Liver (tissue), 3 donors: ENCODE data around the gene ELAC1.

Experiments used
- FOXA2 ChIP-seq: IDR thresholded peaks from 2 replicates; pipeline ENCODE4 v1.6.1; 2016; ENCODE audit warnings: antibody characterized with exemption
- GABPA ChIP-seq, 2 donors: IDR thresholded peaks in 1 of 2; conservative IDR thresholded peaks in 1 of 2; 2 replicates each; pipeline ENCODE4 v1.6.1; 2016; ENCODE audit warnings: antibody characterized with exemption in 2 of 2, mild to moderate bottlenecking in 1 of 2, moderate library complexity in 1 of 2
- HNF4A ChIP-seq, 2 donors: conservative IDR thresholded peaks; 2 replicates each; pipeline ENCODE4 v1.6.1; 2016; ENCODE audit warnings: antibody characterized with exemption in 2 of 2, mild to moderate bottlenecking in 2 of 2
- HNF4G ChIP-seq: IDR thresholded peaks from 2 replicates; pipeline ENCODE4 v1.6.1; 2016; ENCODE audit warnings: antibody characterized with exemption
- JUND ChIP-seq, 2 donors: IDR thresholded peaks; 2 replicates each; pipeline ENCODE4 v1.6.1; 2016; ENCODE audit warnings: antibody characterized with exemption in 2 of 2
- MAX ChIP-seq: IDR thresholded peaks from 2 replicates; pipeline ENCODE4 v1.6.1; 2016; ENCODE audit warnings: antibody characterized with exemption
- RAD21 ChIP-seq, 2 donors: IDR thresholded peaks; 2 replicates each; pipeline ENCODE4 v1.6.1; 2016; ENCODE audit warnings: antibody characterized with exemption in 2 of 2, mild to moderate bottlenecking in 2 of 2
- SP1 ChIP-seq: IDR thresholded peaks from 2 replicates; pipeline ENCODE4 v1.6.1; 2018; ENCODE audit warnings: antibody characterized with exemption, mild to moderate bottlenecking
- TAF1 ChIP-seq: conservative IDR thresholded peaks from 2 replicates; pipeline ENCODE4 v1.6.1; 2016; ENCODE audit warnings: antibody characterized with exemption, mild to moderate bottlenecking
- YY1 ChIP-seq: IDR thresholded peaks from 2 replicates; pipeline ENCODE4 v1.6.1; 2016; ENCODE audit warnings: antibody characterized with exemption, mild to moderate bottlenecking
- TF ChIP-seq, protein P1 (sequence below): fragments of 150-350 bp; IDR thresholded peaks from 2 replicates; pipeline ENCODE4 v1.5.1; 2017; ENCODE audit warnings: improper control_type of control experiment, low read depth, low read length; ENCODE audit not compliant: missing input control
- TF ChIP-seq, protein P2 (sequence below): IDR thresholded peaks from 2 replicates; pipeline ENCODE4 v1.6.1; 2016; ENCODE audit warnings: antibody characterized with exemption, mild to moderate bottlenecking
- TF ChIP-seq, protein P3 (sequence below): IDR thresholded peaks from 2 replicates; pipeline ENCODE4 v1.6.1; 2016; ENCODE audit warnings: antibody characterized with exemption
- TF ChIP-seq, protein P4 (sequence below): IDR thresholded peaks from 2 replicates; pipeline ENCODE4 v1.6.1; 2016; ENCODE audit warnings: antibody characterized with exemption
- donor health status: healthy.
- donor health status: healthy.

GRCh38 chr18:50938912-50939311 is 28.9 kb upstream of the ELAC1 start:
- TF ChIP-seq GABPA (IDR thresholded peaks at IDR 0.05 in 1 of 2, conservative IDR thresholded peaks at IDR 0.05 in 1 of 2) (no peak), HNF4G (no peak), JUND (IDR thresholded peaks at IDR 0.05) (no peak), TAF1 (no peak), MAX (no peak), RAD21 (IDR thresholded peaks at IDR 0.05) (no peak), FOXA2 (no peak), HNF4A (conservative IDR thresholded peaks at IDR 0.05) (no peak), SP1 (no peak), YY1 (no peak)
- TF ChIP-seq, protein P1, sequence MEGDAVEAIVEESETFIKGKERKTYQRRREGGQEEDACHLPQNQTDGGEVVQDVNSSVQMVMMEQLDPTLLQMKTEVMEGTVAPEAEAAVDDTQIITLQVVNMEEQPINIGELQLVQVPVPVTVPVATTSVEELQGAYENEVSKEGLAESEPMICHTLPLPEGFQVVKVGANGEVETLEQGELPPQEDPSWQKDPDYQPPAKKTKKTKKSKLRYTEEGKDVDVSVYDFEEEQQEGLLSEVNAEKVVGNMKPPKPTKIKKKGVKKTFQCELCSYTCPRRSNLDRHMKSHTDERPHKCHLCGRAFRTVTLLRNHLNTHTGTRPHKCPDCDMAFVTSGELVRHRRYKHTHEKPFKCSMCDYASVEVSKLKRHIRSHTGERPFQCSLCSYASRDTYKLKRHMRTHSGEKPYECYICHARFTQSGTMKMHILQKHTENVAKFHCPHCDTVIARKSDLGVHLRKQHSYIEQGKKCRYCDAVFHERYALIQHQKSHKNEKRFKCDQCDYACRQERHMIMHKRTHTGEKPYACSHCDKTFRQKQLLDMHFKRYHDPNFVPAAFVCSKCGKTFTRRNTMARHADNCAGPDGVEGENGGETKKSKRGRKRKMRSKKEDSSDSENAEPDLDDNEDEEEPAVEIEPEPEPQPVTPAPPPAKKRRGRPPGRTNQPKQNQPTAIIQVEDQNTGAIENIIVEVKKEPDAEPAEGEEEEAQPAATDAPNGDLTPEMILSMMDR, result no peak
- TF ChIP-seq, protein P2, sequence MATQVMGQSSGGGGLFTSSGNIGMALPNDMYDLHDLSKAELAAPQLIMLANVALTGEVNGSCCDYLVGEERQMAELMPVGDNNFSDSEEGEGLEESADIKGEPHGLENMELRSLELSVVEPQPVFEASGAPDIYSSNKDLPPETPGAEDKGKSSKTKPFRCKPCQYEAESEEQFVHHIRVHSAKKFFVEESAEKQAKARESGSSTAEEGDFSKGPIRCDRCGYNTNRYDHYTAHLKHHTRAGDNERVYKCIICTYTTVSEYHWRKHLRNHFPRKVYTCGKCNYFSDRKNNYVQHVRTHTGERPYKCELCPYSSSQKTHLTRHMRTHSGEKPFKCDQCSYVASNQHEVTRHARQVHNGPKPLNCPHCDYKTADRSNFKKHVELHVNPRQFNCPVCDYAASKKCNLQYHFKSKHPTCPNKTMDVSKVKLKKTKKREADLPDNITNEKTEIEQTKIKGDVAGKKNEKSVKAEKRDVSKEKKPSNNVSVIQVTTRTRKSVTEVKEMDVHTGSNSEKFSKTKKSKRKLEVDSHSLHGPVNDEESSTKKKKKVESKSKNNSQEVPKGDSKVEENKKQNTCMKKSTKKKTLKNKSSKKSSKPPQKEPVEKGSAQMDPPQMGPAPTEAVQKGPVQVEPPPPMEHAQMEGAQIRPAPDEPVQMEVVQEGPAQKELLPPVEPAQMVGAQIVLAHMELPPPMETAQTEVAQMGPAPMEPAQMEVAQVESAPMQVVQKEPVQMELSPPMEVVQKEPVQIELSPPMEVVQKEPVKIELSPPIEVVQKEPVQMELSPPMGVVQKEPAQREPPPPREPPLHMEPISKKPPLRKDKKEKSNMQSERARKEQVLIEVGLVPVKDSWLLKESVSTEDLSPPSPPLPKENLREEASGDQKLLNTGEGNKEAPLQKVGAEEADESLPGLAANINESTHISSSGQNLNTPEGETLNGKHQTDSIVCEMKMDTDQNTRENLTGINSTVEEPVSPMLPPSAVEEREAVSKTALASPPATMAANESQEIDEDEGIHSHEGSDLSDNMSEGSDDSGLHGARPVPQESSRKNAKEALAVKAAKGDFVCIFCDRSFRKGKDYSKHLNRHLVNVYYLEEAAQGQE, result no peak
- TF ChIP-seq, protein P3, sequence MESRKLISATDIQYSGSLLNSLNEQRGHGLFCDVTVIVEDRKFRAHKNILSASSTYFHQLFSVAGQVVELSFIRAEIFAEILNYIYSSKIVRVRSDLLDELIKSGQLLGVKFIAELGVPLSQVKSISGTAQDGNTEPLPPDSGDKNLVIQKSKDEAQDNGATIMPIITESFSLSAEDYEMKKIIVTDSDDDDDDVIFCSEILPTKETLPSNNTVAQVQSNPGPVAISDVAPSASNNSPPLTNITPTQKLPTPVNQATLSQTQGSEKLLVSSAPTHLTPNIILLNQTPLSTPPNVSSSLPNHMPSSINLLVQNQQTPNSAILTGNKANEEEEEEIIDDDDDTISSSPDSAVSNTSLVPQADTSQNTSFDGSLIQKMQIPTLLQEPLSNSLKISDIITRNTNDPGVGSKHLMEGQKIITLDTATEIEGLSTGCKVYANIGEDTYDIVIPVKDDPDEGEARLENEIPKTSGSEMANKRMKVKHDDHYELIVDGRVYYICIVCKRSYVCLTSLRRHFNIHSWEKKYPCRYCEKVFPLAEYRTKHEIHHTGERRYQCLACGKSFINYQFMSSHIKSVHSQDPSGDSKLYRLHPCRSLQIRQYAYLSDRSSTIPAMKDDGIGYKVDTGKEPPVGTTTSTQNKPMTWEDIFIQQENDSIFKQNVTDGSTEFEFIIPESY, result no peak
- TF ChIP-seq, protein P4, sequence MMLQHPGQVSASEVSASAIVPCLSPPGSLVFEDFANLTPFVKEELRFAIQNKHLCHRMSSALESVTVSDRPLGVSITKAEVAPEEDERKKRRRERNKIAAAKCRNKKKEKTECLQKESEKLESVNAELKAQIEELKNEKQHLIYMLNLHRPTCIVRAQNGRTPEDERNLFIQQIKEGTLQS, result no peak
